SK-MEL-5 (cell line): Measurements from ENCODE around the gene LARGE1. TPM values are rescaled to one million over a fixed set of nuclear protein-coding genes. Genes with fewer than 3 reads are reported as not detected.
A peak's percentile ranks its signal among the peaks of the same experiment; 100 is the strongest.

ENCODE experiments used
- DNase-seq: peaks from one replicate; pipeline ENCODE4 v3.0.0-alpha.2; 2016; ENCODE audit warnings: low read depth, low spot score
- in situ Hi-C: cut with HindIII; loops from 2 replicates; pipeline ENCODE4 v1.10.0; 2016; ENCODE audit warnings: low sequenced_read_pairs, high pct_unique_total_duplicates, low pct_unique_long_range_greater_than_20kb
- total RNA-seq: library from RNA; depleted of rRNA; stranded (reverse); fragments of >200 nt; shearing (Covaris generic); gene quantifications from 2 replicates; pipeline ENCODE4 v1.2.3, GENCODE V29; 2014

The LARGE1 gene
- total RNA-seq, 1 experiment from 2014 or later: 22.0 TPM

GRCh38 chr22:33526434-33527107 lies 393.7 kb downstream of the LARGE1 start:
- no peak for DNase-seq
- in situ Hi-C loops: no loop called here

- no peak for DNase-seq
- in situ Hi-C loops: no loop called here
Measured at GRCh38 chr22:33524511-33525260, 395.6 kb downstream of the LARGE1 start.

DNA sequence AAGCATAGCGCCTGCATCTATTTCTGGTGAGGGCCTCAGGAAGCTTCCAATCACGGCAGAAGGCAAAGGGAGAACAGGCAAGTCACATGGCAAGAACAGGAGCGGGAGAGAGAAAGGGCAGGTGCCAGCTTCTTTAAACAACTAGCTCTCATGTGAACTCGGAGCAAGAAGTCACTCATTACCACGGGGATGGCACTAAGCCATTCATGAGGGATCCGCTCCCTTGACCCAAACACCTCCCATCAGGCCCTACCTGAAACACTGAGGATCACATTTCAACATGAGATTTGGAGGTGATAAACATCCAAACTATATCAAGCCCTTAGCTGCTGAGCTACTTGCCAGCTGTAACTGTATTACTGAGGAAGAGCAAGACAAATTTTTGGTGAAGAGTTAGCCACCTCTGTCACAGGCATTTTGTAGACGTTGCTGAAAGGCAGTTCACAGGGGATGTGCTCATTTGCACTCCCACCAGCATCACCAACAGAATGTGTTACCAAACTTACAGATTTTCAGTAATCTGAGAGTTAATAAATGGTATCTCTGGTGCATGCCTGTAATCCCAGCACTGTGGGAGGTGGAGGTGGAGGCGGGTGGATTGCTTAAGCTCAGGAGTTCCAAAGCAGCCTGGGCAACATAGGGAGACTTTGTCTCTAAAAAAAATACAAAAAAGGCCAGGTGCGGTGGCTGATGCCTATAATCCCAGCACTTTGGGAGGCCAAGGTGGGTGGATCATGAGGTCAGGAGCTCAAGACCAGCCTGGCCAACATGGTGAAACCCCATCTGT lies 398.2 kb downstream of the LARGE1 start:
- in situ Hi-C loops: no loop called here

GRCh38 chr22:33520904-33521780 lies 399.1 kb downstream of the LARGE1 start:
- in situ Hi-C loops: no loop called here
- DNase-seq: no peak

More for the DNA sequence above, 398.2 kb downstream of the LARGE1 start:
- no peak for DNase-seq

GRCh38 chr22:33519974-33520903 lies 400.0 kb downstream of the LARGE1 start:
- in situ Hi-C loops: no loop called here
- no peak for DNase-seq

DNA sequence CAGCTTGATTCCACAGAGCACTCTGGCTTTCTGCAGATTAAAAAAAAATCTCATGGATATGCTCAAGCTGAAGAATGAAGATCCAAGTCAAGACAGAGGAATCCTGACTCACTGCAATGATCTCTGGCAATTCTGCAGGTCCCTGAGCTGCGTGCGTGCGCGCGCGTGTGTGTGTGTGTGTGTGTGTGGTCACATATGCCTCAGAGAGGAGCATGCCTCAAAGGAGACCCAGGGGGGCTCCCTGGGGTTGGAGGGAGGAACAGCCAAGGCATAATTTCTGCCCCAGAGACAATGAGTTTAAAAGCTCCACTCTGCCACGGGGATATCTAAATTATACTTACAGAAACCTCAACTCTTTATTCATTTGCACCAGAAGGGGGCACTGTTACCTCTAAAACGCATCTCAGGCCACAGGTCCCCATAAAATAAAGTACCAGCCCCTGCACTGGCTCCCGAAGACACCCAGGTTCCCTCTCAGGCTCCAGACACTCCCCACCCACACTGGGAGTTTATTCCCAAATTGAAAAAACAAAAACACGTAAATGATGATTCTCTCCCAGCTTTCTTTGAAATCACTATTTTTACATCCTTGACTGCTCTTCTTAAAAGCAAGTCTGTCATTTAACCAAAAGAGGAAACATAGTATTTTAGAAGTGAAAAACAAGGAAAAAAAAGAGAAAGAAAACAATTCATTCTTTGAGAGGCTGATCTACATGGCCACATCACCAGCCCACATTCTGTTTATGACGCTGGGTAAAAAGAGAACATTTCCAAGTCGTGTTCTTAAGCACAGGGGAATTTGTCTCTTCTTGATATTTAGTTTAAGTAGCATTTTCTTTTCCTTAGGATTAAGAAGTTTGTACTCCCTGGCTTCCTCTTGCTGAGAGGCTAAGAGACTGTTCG lies 401.0 kb downstream of the LARGE1 start:
- in situ Hi-C loops: no loop called here
- peak; percentile 83 for DNase-seq

GRCh38 chr22:33518405-33518804 lies 401.9 kb downstream of the LARGE1 start:
- in situ Hi-C loops: no loop called here
- no peak for DNase-seq

- in situ Hi-C loops: no loop called here
- DNase-seq: no peak
Measured at GRCh38 chr22:33515795-33516194, 404.5 kb downstream of the LARGE1 start.

GRCh38 chr22:33513388-33514338 lies 406.6 kb downstream of the LARGE1 start:
- DNase-seq: peak; percentile 39
- in situ Hi-C loops: no loop called here

- in situ Hi-C loops: no loop called here
Measured at GRCh38 chr22:33512908-33513307, 407.4 kb downstream of the LARGE1 start.

GRCh38 chr22:33510429-33510904 lies 409.8 kb downstream of the LARGE1 start:
- in situ Hi-C loops: no loop called here
- no peak for DNase-seq

More at GRCh38 chr22:33512908-33513307, 407.4 kb downstream of the LARGE1 start:
- no peak for DNase-seq

GRCh38 chr22:33504941-33505625 lies 415.2 kb downstream of the LARGE1 start:
- no peak for DNase-seq
- in situ Hi-C loops: no loop called here

- in situ Hi-C loops: no loop called here
- DNase-seq: no peak
Measured at GRCh38 chr22:33496112-33496511, 424.2 kb downstream of the LARGE1 start.
